A673 (cell line): ENCODE data around the gene FAM170B. TPM values are rescaled to one million over a fixed set of nuclear protein-coding genes. Genes with fewer than 3 reads are reported as not detected.

ENCODE experiments used
- BruUV-seq: library from RNA; stranded (reverse); fragments of 400-500 nt; replicated peaks from 2 replicates; lab custom pipeline; 2021; lab: Mats Ljungman, UMichigan
- CTCF ChIA-PET: fragments of 300-600 bp; sonication (Branson Sonifier 250); formaldehyde crosslinking; loops from one replicate; lab custom pipeline; 2022; ENCODE audit warnings: antibody characterized with exemption; lab: Charles Lee
- POLR2A ChIA-PET: fragments of 300-600 bp; sonication (Branson Sonifier 250); formaldehyde crosslinking; loops from one replicate; lab custom pipeline; 2022; ENCODE audit warnings: antibody characterized with exemption; ENCODE audit not compliant: low non-redundant PET; lab: Charles Lee
- DNase-seq: peaks from one replicate; pipeline ENCODE4 v3.0.0-alpha.2; 2015; ENCODE audit warnings: low spot score
- H3K27ac ChIP-seq: fragments of 200-600 bp; sonication (generic); 2 replicates; pipeline ENCODE4 v1.5.1; 2016; ENCODE audit warnings: mixed run types, low read depth, mild to moderate bottlenecking, mixed read lengths, antibody characterized with exemption, low read length; ENCODE audit not compliant: poor library complexity, severe bottlenecking
- H3K27me3 ChIP-seq: fragments of 200-600 bp; sonication (generic); replicated peaks from 2 replicates; pipeline ENCODE4 v1.6.1; 2017; ENCODE audit warnings: mixed run types, low read depth, mild to moderate bottlenecking, mixed read lengths, antibody characterized with exemption, low read length; ENCODE audit not compliant: insufficient read depth, poor library complexity
- H3K36me3 ChIP-seq: fragments of 200-600 bp; sonication (generic); 2 replicates; pipeline ENCODE4 v1.6.1; 2016; ENCODE audit warnings: mixed run types, mild to moderate bottlenecking, mixed read lengths, antibody characterized with exemption, low read length; ENCODE audit not compliant: insufficient read depth, poor library complexity, severe bottlenecking
- H3K4me1 ChIP-seq: fragments of 200-600 bp; sonication (generic); 2 replicates; pipeline ENCODE4 v1.6.1; 2017; ENCODE audit warnings: mixed run types, mild to moderate bottlenecking, mixed read lengths, antibody characterized with exemption, low read length; ENCODE audit not compliant: insufficient read depth, poor library complexity, severe bottlenecking
- H3K4me3 ChIP-seq: fragments of 200-600 bp; sonication (generic); 2 replicates; pipeline ENCODE4 v1.5.1; 2016; ENCODE audit warnings: low read depth, mixed run types, mild to moderate bottlenecking, mixed read lengths, low read length; ENCODE audit not compliant: poor library complexity, severe bottlenecking
- H3K9me3 ChIP-seq: fragments of 200-600 bp; sonication (generic); 2 replicates; pipeline ENCODE4 v1.6.1; 2016; ENCODE audit warnings: mixed run types, low read depth, mild to moderate bottlenecking, mixed read lengths, antibody characterized with exemption, low read length; ENCODE audit not compliant: poor library complexity, severe bottlenecking
- CTCF ChIP-seq: fragments of 300-800, 200-600 bp; sonication (generic); conservative IDR thresholded peaks from 2 replicates; pipeline ENCODE4 v1.5.1; 2017; ENCODE audit warnings: low read depth, mild to moderate bottlenecking, antibody characterized with exemption, low read length, moderate library complexity, mixed read lengths
- EZH2 ChIP-seq: fragments of 200-600 bp; sonication (generic); IDR thresholded peaks from 2 replicates; pipeline ENCODE4 v1.6.1; 2017; ENCODE audit warnings: borderline replicate concordance, low read depth, mild to moderate bottlenecking, mixed read lengths, antibody characterized with exemption, low read length; ENCODE audit not compliant: poor library complexity, severe bottlenecking
- intact Hi-C: fragments of 100-400 bp; cut with micrococcal nuclease; formaldehyde crosslinking; loops from one replicate; pipeline ENCODE4 v1.10.0; 2022; ENCODE audit not compliant: unreplicated experiment
- total RNA-seq: library from RNA; stranded (reverse); gene quantifications from 2 replicates; pipeline ENCODE4 v1.2.3, GENCODE V29; 2021

The FAM170B gene
- total RNA-seq, 1 experiment from 2014 or later, result not detected

- TF ChIP-seq CTCF (no peak), EZH2 (no peak)
- intact Hi-C loops, result no loop called here
- BruUV-seq, result no TSS peak
- Histone ChIP-seq H3K27ac (no peak overlapping the region), H3K36me3 (no peaks in the 10 kb centered on the region), H3K9me3 (no peaks in the 10 kb centered on the region), H3K4me1 (no peaks in the 10 kb centered on the region), H3K4me3 (no peak overlapping the region), H3K27me3 (peaks cover 28% of the 10 kb centered on the region)
- CTCF ChIA-PET, result no interaction called here
- DNase-seq, result no peak
- POLR2A ChIA-PET, result no interaction called here
Measured at GRCh38 chr10:49179699-49180443, 46.0 kb upstream of the FAM170B start.

GRCh38 chr10:49178489-49179471 is 45.0 kb upstream of the FAM170B start:
- TF ChIP-seq CTCF, result no peak
- no peak for TF ChIP-seq EZH2
- intact Hi-C loops, result no loop called here
- no peaks in the 10 kb centered on the region for H3K4me1 ChIP-seq
- BruUV-seq, result no TSS peak
- CTCF ChIA-PET, result no interaction called here
- H3K4me3 ChIP-seq, result no peak overlapping the region
- no peak for DNase-seq
- no peaks in the 10 kb centered on the region for H3K9me3 ChIP-seq
- POLR2A ChIA-PET, result no interaction called here
- H3K27ac ChIP-seq, result no peak overlapping the region
- H3K36me3 ChIP-seq, result no peaks in the 10 kb centered on the region
- peaks cover 17% of the 10 kb centered on the region for H3K27me3 ChIP-seq

- no peak for TF ChIP-seq CTCF
- no peak for TF ChIP-seq EZH2
- intact Hi-C loops, result no loop called here
- Histone ChIP-seq H3K27ac (no peak overlapping the region), H3K27me3 (peaks cover 11% of the 10 kb centered on the region), H3K4me1 (no peaks in the 10 kb centered on the region), H3K36me3 (no peaks in the 10 kb centered on the region), H3K9me3 (no peaks in the 10 kb centered on the region), H3K4me3 (no peak overlapping the region)
- ChIA-PET CTCF (no interaction called here), POLR2A (no interaction called here)
- BruUV-seq, result no TSS peak
- no peak for DNase-seq
Measured at GRCh38 chr10:49177391-49178355, 43.9 kb upstream of the FAM170B start.
